HG02763 (cell line): Measurements from ENCODE around the gene EIF5A.

Experiments
- ATAC-seq: cut with Tn5 transposase; IDR thresholded peaks from one replicate; pipeline ENCODE4 v1.9.1; 2021; ENCODE audit warnings: mild to moderate bottlenecking, moderate library complexity; ENCODE audit not compliant: unreplicated experiment

EIF5A gene

GRCh38 chr17:7352910-7353635, 45.6 kb downstream of the EIF5A start:
- no peak for ATAC-seq

GRCh38 chr17:7354262-7354843, 46.9 kb downstream of the EIF5A start:
- no peak for ATAC-seq

- ATAC-seq = no peak
These were observed 47.6 kb downstream of the EIF5A start, which contains the start of gene TMEM95 for GRCh38 chr17:7355053-7355452. Gene TMEM95, plus strand, starts transcription at chr17:7355156. Its CDS starts 49 bp downstream, at chr17:7355205.

GRCh38 chr17:7355573-7355972, 48.1 kb downstream of the EIF5A start:
- ATAC-seq = no peak

- ATAC-seq = no peak
These were observed 48.7 kb downstream of the EIF5A start for GRCh38 chr17:7356072-7356549.

- ATAC-seq = no peak
These were observed 49.3 kb downstream of the EIF5A start for GRCh38 chr17:7356756-7357155.

GRCh38 chr17:7357381-7357780, 50.0 kb downstream of the EIF5A start:
- no peak for ATAC-seq

GRCh38 chr17:7361906-7362305, 54.5 kb downstream of the EIF5A start:
- no peak for ATAC-seq
